HepG2 (cell line): ENCODE measurements around the gene RNF213. TPM values are rescaled to one million over a fixed set of nuclear protein-coding genes. Genes with fewer than 3 reads are reported as not detected.
A peak's percentile ranks its signal among the peaks of the same experiment; 100 is the strongest.

ENCODE experiments used
- ATF5 ChIP-seq: sonication (generic); formaldehyde crosslinking; IDR thresholded peaks from 2 replicates; pipeline ENCODE4 v1.4.0; 2020; ENCODE audit warnings: mild to moderate bottlenecking, low read depth, missing genetic modification reagents
- ESRRA ChIP-seq: sonication (generic); formaldehyde crosslinking; IDR thresholded peaks from 2 replicates; pipeline ENCODE4 v1.5.1; 2020; ENCODE audit warnings: mild to moderate bottlenecking, low read depth, missing genetic modification reagents
- GABPA ChIP-seq, 2 experiments: IDR thresholded peaks; 2 replicates each; pipeline ENCODE4 v1.6.1; 2011 to 2016; ENCODE audit warnings: low read depth in 2 of 2, low read length in 1 of 2, missing biosample characterization in 1 of 2, missing genetic modification characterization in 1 of 2
- GATA4 ChIP-seq: sonication (generic); IDR thresholded peaks from 2 replicates; pipeline ENCODE4 v1.6.1; 2016; ENCODE audit warnings: antibody characterized with exemption, low read depth, borderline replicate concordance
- NFIC ChIP-seq: IDR thresholded peaks from 2 replicates; pipeline ENCODE4 v1.6.1; 2012; ENCODE audit warnings: mild to moderate bottlenecking, low read length, inconsistent platforms
- POLR2AphosphoS5 ChIP-seq: IDR thresholded peaks from 2 replicates; pipeline ENCODE4 v1.6.1; 2012; ENCODE audit warnings: low read depth, low read length
- SRSF4 ChIP-seq: fragments of 200-400 bp; formaldehyde crosslinking; IDR thresholded peaks from one replicate; pipeline ENCODE4 v1.6.1; 2018; ENCODE audit warnings: mild to moderate bottlenecking, low read depth, low read length, moderate library complexity; ENCODE audit not compliant: poor library complexity, severe bottlenecking
- TBX3 ChIP-seq: fragments of 450-650 bp; IDR thresholded peaks from 2 replicates; pipeline ENCODE4 v1.6.1; 2017; ENCODE audit warnings: antibody characterized with exemption, mild to moderate bottlenecking, inconsistent platforms, borderline replicate concordance
- ZNF24 ChIP-seq: fragments of 450-650 bp; IDR thresholded peaks from 2 replicates; pipeline ENCODE4 v1.6.1; 2017; ENCODE audit warnings: antibody characterized with exemption, mild to moderate bottlenecking
- ZNF44 ChIP-seq: sonication (generic); formaldehyde crosslinking; IDR thresholded peaks from 2 replicates; pipeline ENCODE4 v1.5.1; 2020; ENCODE audit warnings: mild to moderate bottlenecking, missing genetic modification reagents
- ZNF678 ChIP-seq: sonication (generic); formaldehyde crosslinking; IDR thresholded peaks from 2 replicates; pipeline ENCODE4 v1.4.0; 2020; ENCODE audit warnings: mild to moderate bottlenecking, missing genetic modification reagents
- polyA plus RNA-seq, 8 experiments: library from polyadenylated mRNA; depleted of rRNA in 3 of 8; stranded (reverse) in 7 of 8; unstranded in 1 of 8; fragments of >200 nt; fragmentation: Illumina TruSeq in 4 of 8; extraction: Trizol in 4 of 8; gene quantifications; 2 replicates each; pipeline versions ENCODE4 v1.2.1 to v1.2.3, GENCODE V29; 2011 to 2016; ENCODE audit warnings: low read depth in 4 of 8, missing spikeins in 1 of 8, mixed read lengths in 1 of 8; ENCODE audit not compliant: insufficient read depth in 1 of 8
- total RNA-seq, 5 experiments: library from RNA; depleted of rRNA; stranded (reverse); fragments of >200 nt; fragmentation: Illumina TruSeq; extraction: Trizol; gene quantifications; 2 replicates each; pipeline ENCODE4 v1.2.3, GENCODE V29; 2016; ENCODE audit warnings: low read depth in 1 of 5
- TF ChIP-seq, protein P1 (sequence below), 2 experiments: IDR thresholded peaks; 2 replicates each; pipeline ENCODE4 v1.6.1; 2011 to 2012; ENCODE audit warnings: low read length in 2 of 2, borderline replicate concordance in 1 of 2, low read depth in 1 of 2, mild to moderate bottlenecking in 1 of 2, moderate library complexity in 1 of 2

Gene RNF213
- total and polyA plus RNA-seq, 2 of the 13 experiments (the other 11 are each of a cell fraction or from before 2014, with no cell fraction given) = 38.6 to 38.7 TPM

DNA sequence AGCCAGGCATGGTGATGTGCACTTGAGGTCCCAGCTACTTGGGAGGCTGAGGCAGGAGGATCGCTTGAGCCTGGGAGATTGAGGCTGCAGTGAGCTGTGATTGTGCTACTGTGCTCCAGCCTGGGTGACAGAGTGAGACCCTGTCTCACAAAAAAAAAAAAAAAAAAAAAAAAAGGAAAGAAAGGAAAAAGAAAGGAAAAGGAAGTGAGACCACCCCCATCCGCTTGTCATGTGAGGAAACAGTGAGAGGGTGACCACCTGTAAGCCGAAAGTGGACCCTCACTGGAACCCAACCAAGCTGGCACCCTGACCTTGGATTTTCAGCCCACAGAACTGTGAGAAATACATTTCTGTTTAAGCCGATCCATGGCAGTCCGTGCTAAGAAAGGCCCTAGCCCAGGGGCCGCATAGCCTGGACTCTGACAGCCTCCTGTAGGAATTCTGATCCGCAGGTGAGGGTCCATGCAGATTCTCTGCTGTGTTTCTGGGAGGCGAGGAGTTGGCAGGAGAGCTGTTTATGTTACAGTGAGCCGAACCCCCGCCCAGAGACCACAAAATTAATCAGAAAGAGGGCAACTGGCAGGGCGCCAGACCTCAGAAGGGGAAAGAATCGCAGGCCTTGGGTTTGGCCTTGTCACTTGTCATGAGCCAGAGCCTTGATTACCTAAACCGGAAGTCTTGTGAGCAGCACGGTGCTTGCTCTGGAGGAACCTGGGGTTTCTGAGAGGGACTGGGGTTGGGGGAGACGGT, 41.5 kb upstream of the RNF213 start (continued):
- TF ChIP-seq, protein P1, sequence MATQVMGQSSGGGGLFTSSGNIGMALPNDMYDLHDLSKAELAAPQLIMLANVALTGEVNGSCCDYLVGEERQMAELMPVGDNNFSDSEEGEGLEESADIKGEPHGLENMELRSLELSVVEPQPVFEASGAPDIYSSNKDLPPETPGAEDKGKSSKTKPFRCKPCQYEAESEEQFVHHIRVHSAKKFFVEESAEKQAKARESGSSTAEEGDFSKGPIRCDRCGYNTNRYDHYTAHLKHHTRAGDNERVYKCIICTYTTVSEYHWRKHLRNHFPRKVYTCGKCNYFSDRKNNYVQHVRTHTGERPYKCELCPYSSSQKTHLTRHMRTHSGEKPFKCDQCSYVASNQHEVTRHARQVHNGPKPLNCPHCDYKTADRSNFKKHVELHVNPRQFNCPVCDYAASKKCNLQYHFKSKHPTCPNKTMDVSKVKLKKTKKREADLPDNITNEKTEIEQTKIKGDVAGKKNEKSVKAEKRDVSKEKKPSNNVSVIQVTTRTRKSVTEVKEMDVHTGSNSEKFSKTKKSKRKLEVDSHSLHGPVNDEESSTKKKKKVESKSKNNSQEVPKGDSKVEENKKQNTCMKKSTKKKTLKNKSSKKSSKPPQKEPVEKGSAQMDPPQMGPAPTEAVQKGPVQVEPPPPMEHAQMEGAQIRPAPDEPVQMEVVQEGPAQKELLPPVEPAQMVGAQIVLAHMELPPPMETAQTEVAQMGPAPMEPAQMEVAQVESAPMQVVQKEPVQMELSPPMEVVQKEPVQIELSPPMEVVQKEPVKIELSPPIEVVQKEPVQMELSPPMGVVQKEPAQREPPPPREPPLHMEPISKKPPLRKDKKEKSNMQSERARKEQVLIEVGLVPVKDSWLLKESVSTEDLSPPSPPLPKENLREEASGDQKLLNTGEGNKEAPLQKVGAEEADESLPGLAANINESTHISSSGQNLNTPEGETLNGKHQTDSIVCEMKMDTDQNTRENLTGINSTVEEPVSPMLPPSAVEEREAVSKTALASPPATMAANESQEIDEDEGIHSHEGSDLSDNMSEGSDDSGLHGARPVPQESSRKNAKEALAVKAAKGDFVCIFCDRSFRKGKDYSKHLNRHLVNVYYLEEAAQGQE (IDR thresholded peaks at IDR 0.05; ENCODE audit: borderline replicate concordance in 1 of 2, low read depth in 1 of 2, low read length in 2 of 2) = no peak
- TF ChIP-seq TBX3 = no peak
- no peak for TF ChIP-seq SRSF4
- no peak for TF ChIP-seq ZNF678 (CRISPR knock-in tag)
- TF ChIP-seq ESRRA = no peak
- no peak for TF ChIP-seq GABPA (IDR thresholded peaks at IDR 0.05; ENCODE audit: low read depth, low read length)
- TF ChIP-seq GABPA (CRISPR knock-in tag; IDR thresholded peaks at IDR 0.05; ENCODE audit: low read depth) = peak; percentile 66; the same call in 1 of the 2 replicates
- no peak for TF ChIP-seq ATF5
- no peak for TF ChIP-seq POLR2AphosphoS5
- TF ChIP-seq GATA4 = no peak
- TF ChIP-seq ZNF24 = no peak
- no peak for TF ChIP-seq ZNF44 (CRISPR knock-in tag)
- no peak for TF ChIP-seq NFIC
